Effector CD4-positive, alpha-beta T cell (primary cell): ENCODE measurements around the gene OLFM1. TPM values are rescaled to one million over a fixed set of nuclear protein-coding genes. Genes with fewer than 3 reads are reported as not detected.

Source experiments
- DNase-seq: peaks from one replicate; pipeline ENCODE4 v3.0.0-alpha.2; 2020
- total RNA-seq: gene quantifications from one replicate; lab custom pipeline; 2026; lab: John Stamatoyannopoulos, UW

Gene OLFM1
- not detected for total RNA-seq

- DNase-seq = no peak
These were observed at the start of gene OLFM1 for GRCh38 chr9:135087489-135087792. Gene OLFM1, plus strand, starts transcription at chr9:135087668. Its CDS starts 322 bp downstream, at chr9:135087990.

GRCh38 chr9:135038331-135038730 lies 49.1 kb upstream of the OLFM1 start:
- no peak for DNase-seq

GRCh38 chr9:135038826-135039225 lies 48.6 kb upstream of the OLFM1 start:
- DNase-seq = no peak

- no peak for DNase-seq
These were observed 48.1 kb upstream of the OLFM1 start for GRCh38 chr9:135039266-135039870.

GRCh38 chr9:135039916-135040645 lies 47.4 kb upstream of the OLFM1 start:
- no peak for DNase-seq

GRCh38 chr9:135040892-135041291 lies 46.6 kb upstream of the OLFM1 start:
- no peak for DNase-seq

GRCh38 chr9:135043345-135043744 lies 44.1 kb upstream of the OLFM1 start:
- no peak for DNase-seq

GRCh38 chr9:135045264-135045927 lies 42.1 kb upstream of the OLFM1 start:
- DNase-seq = no peak

- no peak for DNase-seq
These were observed 41.3 kb upstream of the OLFM1 start for GRCh38 chr9:135045928-135046738.

- no peak for DNase-seq
These were observed 40.6 kb upstream of the OLFM1 start for GRCh38 chr9:135046739-135047350.

- no peak for DNase-seq
These were observed 39.9 kb upstream of the OLFM1 start for GRCh38 chr9:135047521-135047920.

- no peak for DNase-seq
These were observed 39.3 kb upstream of the OLFM1 start for GRCh38 chr9:135048046-135048757.

- DNase-seq = no peak
These were observed 38.6 kb upstream of the OLFM1 start for GRCh38 chr9:135048758-135049444.

- no peak for DNase-seq
These were observed 38.0 kb upstream of the OLFM1 start for GRCh38 chr9:135049460-135049859.

GRCh38 chr9:135050072-135050990 lies 37.1 kb upstream of the OLFM1 start:
- DNase-seq = no peak

- no peak for DNase-seq
These were observed 36.0 kb upstream of the OLFM1 start for GRCh38 chr9:135051316-135052038.

GRCh38 chr9:135053133-135053532 lies 34.3 kb upstream of the OLFM1 start:
- DNase-seq = no peak

- no peak for DNase-seq
These were observed 32.3 kb upstream of the OLFM1 start for GRCh38 chr9:135055181-135055580.

- DNase-seq = no peak
These were observed 30.9 kb upstream of the OLFM1 start for GRCh38 chr9:135056541-135056940.
